Naive B cell (primary cell): Measurements from ENCODE around the gene PDSS1. TPM values are rescaled to one million over a fixed set of nuclear protein-coding genes. Genes with fewer than 3 reads are reported as not detected.

Experiments used
- ATAC-seq, 2 donors: fragments of 150-1000 bp; cut with Tn5 transposase; 2 replicates each; pipeline ENCODE4 v1.10.0; 2021; ENCODE audit warnings: low read depth in 2 of 2, mild to moderate bottlenecking in 2 of 2, moderate library complexity in 2 of 2
- DNase-seq: peaks from one replicate; pipeline ENCODE4 v3.0.0; 2022
- H3K27ac Mint-ChIP-seq, 6 donors: one replicate each; pipeline ENCODE4 v1.8.0; 2020 to 2022; ENCODE audit warnings: mild to moderate bottlenecking in 6 of 6, mixed read lengths in 6 of 6, moderate library complexity in 5 of 6, inconsistent platforms in 2 of 6
- H3K27me3 Mint-ChIP-seq, 3 donors: one replicate each; pipeline ENCODE4 v1.8.0; 2021 to 2022; ENCODE audit warnings: mixed read lengths in 3 of 3, mild to moderate bottlenecking in 1 of 3
- H3K36me3 Mint-ChIP-seq, 2 donors: one replicate each; pipeline ENCODE4 v1.8.0; 2020 to 2022; ENCODE audit warnings: mixed read lengths in 2 of 2, inconsistent platforms in 1 of 2, mild to moderate bottlenecking in 1 of 2
- H3K4me1 Mint-ChIP-seq, 3 donors: one replicate each; pipeline ENCODE4 v1.8.0; 2020 to 2022; ENCODE audit warnings: mixed read lengths in 3 of 3, inconsistent platforms in 1 of 3, mild to moderate bottlenecking in 1 of 3, moderate library complexity in 1 of 3
- H3K4me3 Mint-ChIP-seq, 8 donors: one replicate each; pipeline ENCODE4 v1.8.0; 2020 to 2022; ENCODE audit warnings: mild to moderate bottlenecking in 8 of 8, mixed read lengths in 8 of 8, moderate library complexity in 8 of 8, inconsistent platforms in 2 of 8
- H3K9me3 Mint-ChIP-seq, 7 donors: one replicate each; pipeline ENCODE4 v1.8.0; 2020 to 2022; ENCODE audit warnings: mixed read lengths in 7 of 7, mild to moderate bottlenecking in 5 of 7, inconsistent platforms in 2 of 7, moderate library complexity in 1 of 7
- polyA plus RNA-seq, 6 donors: library from polyadenylated mRNA; unstranded; fragments of 300-500 nt; fragmentation: Illumina TruSeq; gene quantifications; one replicate each; pipeline ENCODE4 v1.2.3, GENCODE V29; 2021; ENCODE audit warnings: low read depth in 6 of 6

PDSS1 gene
- polyA plus RNA-seq, 6 donors from 2014 or later: 2.5 to 6.0 (median 2.6) TPM; not detected in 1

DNA sequence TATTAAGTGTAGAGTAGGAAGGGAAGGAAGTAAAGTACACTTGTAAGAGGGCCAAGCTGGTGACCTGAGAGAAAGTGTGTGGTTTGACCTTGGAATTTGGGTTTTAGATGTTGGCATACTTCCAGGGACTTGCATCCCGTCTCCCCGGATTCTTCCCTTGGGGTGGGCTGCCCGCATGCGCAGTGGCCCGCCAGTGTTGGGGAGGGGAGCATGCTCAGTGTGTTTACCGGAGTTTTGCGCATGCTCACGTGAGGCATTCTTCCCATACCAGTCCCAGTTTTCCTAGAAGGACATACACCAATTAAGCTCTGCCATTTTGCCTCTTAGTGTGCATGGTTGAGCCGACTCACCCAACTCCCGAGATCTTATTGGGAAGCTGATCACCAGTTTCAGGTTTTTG is 9.4 kb downstream of the PDSS1 start:
- H3K27me3 Mint-ChIP-seq: no peaks in the 10 kb centered on the region
- no peak overlapping the region for H3K4me3 Mint-ChIP-seq
- no peak for DNase-seq
- H3K4me1 Mint-ChIP-seq: peaks cover 0 to 6% (median 0%) of the 10 kb centered on the region in 3 donors
- H3K27ac Mint-ChIP-seq: peak overlapping the region in 1 of 6 donors; percentile 83
- H3K36me3 Mint-ChIP-seq: peaks cover 17 to 36% of the 10 kb centered on the region in 2 donors
- H3K9me3 Mint-ChIP-seq: no peaks in the 10 kb centered on the region
- ATAC-seq: no peak

DNA sequence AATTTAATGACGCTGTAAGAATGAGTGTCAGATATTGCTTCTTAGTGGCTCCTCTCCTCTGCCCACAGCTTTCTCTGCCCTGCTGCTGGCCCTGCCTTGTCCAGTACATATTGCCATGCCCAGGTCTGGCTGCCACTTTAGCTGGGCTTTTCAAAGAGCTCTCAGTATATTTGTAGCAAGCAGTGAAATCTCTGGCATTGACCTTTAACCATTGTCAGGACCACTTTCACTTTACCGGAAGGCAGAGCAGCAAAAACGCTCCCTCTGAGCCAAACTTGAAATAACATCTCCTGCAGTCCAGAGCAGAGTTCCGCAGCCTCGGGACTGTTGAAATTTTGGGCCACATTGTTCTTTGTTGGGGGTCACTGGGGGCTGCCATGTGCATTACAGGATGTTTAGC is 13.8 kb downstream of the PDSS1 start:
- no peak overlapping the region for H3K4me3 Mint-ChIP-seq
- peaks cover 24 to 28% of the 10 kb centered on the region in 2 donors for H3K36me3 Mint-ChIP-seq
- peaks cover 0 to 3% (median 0%) of the 10 kb centered on the region in 3 donors for H3K4me1 Mint-ChIP-seq
- H3K27ac Mint-ChIP-seq: peak overlapping the region in 1 of 6 donors; percentile 56
- H3K9me3 Mint-ChIP-seq: no peaks in the 10 kb centered on the region
- H3K27me3 Mint-ChIP-seq: no peaks in the 10 kb centered on the region
- DNase-seq (no peak), ATAC-seq (no peak)

DNA sequence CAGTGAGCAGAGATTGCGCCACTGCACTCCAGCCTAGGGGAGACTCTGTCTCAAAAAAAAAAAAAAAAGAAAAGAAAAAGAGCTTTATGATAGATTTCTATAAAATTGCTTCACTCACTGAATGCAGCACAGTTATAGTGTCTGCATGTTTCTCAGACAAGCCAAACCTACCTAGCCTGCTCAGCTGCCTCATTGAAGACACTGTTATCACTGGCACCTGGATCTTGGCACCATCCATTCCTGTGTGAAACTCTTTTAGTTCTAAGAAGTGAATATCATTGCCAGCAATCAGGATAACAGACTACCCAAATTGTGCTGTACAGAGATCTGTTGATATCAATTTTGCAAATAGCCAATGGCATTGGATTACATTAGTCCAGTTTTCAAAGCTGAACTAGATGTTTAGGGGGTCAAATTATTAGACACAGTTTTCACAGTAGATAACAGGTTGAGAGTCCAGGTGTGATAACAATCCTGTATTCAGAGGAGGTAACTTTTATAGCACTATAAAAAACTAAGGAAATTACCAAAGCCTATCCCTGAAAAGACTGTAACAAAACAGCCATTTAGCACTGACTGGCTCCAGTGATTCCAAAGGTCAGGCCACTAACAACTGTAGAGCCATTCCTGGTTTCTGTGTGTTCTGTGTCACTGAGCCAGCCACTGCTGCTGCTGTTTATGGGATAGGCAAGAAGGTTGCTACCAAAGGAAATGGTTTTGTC is 17.1 kb downstream of the PDSS1 start:
- no peaks in the 10 kb centered on the region for H3K4me1 Mint-ChIP-seq
- no peak for ATAC-seq
- H3K9me3 Mint-ChIP-seq: no peaks in the 10 kb centered on the region
- DNase-seq: no peak
- H3K36me3 Mint-ChIP-seq: peaks cover 0 to 8% of the 10 kb centered on the region in 2 donors
- no peak overlapping the region for H3K4me3 Mint-ChIP-seq
- no peak overlapping the region for H3K27ac Mint-ChIP-seq
- H3K27me3 Mint-ChIP-seq: no peaks in the 10 kb centered on the region

DNA sequence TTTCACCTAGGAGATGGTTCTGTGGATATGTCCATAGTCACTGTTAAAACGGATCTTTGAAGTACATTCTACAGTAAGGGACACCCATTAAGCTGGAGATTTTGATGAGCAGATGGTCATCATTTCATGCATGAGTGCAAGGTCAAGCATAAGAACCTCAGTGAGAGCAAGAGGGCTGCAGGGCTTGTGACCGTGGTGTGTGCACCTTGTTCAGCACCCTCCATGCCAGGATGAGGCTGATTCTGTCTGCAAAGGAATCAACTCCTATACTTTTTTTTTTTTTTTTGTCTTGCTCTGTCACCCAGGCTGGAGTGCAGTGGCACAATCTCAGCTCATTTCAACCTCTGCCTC is 17.6 kb downstream of the PDSS1 start:
- H3K36me3 Mint-ChIP-seq: peaks cover 0 to 8% of the 10 kb centered on the region in 2 donors
- no peaks in the 10 kb centered on the region for H3K4me1 Mint-ChIP-seq
- DNase-seq (no peak), ATAC-seq (no peak)
- no peak overlapping the region for H3K27ac Mint-ChIP-seq
- no peaks in the 10 kb centered on the region for H3K27me3 Mint-ChIP-seq
- H3K9me3 Mint-ChIP-seq: no peaks in the 10 kb centered on the region
- H3K4me3 Mint-ChIP-seq: no peak overlapping the region

DNA sequence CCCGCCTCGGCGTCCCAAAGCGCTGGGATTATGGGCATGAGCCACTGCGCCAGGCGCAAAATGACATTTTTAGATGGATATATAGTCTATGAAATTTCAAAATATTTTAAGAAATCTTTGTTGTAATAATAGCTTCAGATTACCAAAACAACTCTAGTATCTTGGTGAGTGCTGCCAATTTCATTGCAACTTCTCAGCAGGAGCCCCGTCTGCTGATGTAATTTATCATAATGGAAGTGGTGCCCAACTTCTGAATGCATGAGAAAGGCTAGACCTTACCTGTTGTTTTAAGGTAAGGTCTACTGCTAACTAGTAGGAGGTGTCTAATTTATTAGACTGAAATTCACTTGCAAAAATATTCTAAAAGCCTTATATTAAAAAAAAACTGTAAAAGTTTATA is 20.0 kb downstream of the PDSS1 start:
- Mint-ChIP-seq H3K36me3 (peaks cover 0 to 8% of the 10 kb centered on the region in 2 donors), H3K27me3 (no peaks in the 10 kb centered on the region), H3K9me3 (no peaks in the 10 kb centered on the region), H3K4me1 (no peaks in the 10 kb centered on the region), H3K4me3 (no peak overlapping the region), H3K27ac (no peak overlapping the region)
- no peak for ATAC-seq
- no peak for DNase-seq

DNA sequence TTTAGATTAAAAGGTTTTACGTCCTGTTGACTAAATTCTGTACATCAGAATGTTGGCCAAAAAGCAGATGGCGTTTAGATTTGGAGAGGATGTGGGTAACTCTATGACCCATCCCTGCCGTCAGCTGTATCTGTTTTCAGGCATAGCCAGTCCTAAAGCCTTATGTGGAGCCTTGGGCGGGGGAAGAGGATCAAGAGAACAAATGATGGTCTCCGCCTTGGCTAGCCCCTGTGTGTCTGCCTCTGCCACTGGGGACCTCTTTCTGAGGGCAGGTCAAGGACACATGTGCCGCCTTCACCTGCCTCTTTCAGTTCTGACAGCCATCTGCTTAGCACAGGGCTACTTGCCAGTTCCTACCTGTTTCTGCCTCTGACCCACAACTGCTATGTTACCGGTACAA is 24.1 kb downstream of the PDSS1 start:
- H3K36me3 Mint-ChIP-seq: peaks cover 0 to 4% of the 10 kb centered on the region in 2 donors
- peak overlapping the region in 1 of 6 donors; percentile 51 for H3K27ac Mint-ChIP-seq
- DNase-seq (no peak), ATAC-seq (no peak)
- H3K9me3 Mint-ChIP-seq: no peaks in the 10 kb centered on the region
- no peak overlapping the region for H3K4me3 Mint-ChIP-seq
- H3K27me3 Mint-ChIP-seq: no peaks in the 10 kb centered on the region
- H3K4me1 Mint-ChIP-seq: peaks cover 0 to 4% (median 4%) of the 10 kb centered on the region in 3 donors

DNA sequence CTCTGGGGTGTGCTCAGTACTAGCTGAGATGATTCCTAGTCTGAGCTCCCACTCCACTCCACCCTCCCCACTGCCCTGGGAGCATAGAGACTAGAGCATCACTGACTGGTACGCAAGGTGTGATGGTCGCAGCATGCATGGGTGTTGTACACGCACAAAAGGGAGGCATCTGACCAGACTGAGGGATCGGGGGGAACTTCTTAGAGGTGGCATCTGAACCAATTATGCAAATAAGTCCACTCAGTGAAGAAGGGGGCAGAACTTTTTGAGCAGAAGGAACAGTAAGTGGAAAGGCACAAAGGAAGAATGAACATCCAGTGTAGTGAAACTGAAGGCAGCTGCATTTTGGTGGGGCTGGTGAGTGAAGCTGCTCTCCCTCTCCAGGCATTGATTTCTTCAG is 25.5 kb downstream of the PDSS1 start:
- ATAC-seq (no peak), DNase-seq (no peak)
- Mint-ChIP-seq H3K27ac (peak overlapping the region in 1 of 6 donors; percentile 22), H3K27me3 (no peaks in the 10 kb centered on the region), H3K4me1 (peaks cover 0 to 4% (median 4%) of the 10 kb centered on the region in 3 donors), H3K9me3 (no peaks in the 10 kb centered on the region), H3K36me3 (peaks cover 0 to 4% of the 10 kb centered on the region in 2 donors), H3K4me3 (no peak overlapping the region)

DNA sequence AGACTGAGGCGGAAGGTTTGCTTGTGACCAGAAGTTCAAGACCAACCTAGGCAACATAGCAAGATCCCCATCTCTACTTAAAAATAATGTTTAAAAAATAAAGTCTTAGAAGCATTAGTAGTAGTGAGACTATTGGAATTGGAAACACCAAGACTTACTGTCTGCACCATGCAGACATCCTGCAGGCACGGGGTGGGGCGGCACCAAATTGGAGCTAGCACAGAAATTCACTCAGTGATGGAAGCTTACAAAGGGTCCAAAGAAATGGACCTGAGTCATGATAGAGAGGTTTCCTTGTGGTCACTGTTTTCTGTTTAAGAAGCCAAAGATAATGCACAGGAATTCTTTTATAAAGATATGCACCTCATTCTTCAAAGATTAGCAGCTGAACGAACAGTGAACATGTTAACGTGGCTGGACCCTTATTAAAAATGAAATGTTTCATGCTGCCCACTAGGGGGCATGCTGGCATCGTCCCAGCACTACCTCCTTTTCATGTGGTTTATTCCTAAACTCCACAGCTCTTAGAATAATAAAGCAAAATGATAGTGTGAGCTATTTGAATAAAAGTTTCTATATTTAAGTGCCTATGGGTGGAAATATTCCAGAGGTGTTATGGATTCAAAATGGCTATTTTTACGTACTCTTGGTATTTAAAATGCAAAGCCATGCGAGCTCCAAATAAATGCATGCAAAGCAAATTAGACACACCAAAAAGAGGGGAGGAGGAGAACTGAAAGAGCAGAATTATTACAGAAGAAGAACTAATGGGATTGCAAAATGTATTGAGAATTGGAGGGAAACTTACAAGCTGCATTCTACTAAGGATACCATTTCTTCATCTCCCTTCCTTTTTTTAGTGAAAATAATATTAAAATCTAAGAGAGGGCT is 28.6 kb downstream of the PDSS1 start:
- Mint-ChIP-seq H3K9me3 (no peaks in the 10 kb centered on the region), H3K36me3 (peaks cover 0 to 4% of the 10 kb centered on the region in 2 donors), H3K27me3 (no peaks in the 10 kb centered on the region), H3K4me1 (peaks cover 4 to 7% (median 4%) of the 10 kb centered on the region in 3 donors), H3K4me3 (no peak overlapping the region), H3K27ac (peak overlapping the region in 2 of 6 donors; percentile 79 to 83)
- DNase-seq (peak; percentile 46), ATAC-seq (peak; percentile 49 to 73)

DNA sequence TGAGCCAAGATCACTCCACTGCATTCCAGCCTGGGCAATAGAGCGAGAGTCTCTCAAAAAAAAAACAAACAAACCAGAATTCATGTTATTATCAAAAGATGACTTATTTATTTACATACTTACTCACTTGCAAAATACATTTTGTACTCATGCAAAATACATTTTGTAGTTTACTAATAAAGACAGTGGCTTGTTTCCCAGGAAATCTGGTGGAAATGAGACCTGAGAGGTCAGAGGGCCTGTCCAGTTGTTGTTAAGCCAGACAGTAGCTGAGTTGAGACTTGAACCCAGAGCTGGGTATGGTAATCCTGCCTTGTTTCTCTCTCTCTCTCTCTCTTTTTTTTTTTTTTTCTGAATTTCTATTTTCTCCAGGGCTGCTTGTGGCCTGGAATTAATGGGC is 29.5 kb downstream of the PDSS1 start:
- H3K4me1 Mint-ChIP-seq: peaks cover 4 to 7% (median 4%) of the 10 kb centered on the region in 3 donors
- no peak overlapping the region for H3K4me3 Mint-ChIP-seq
- no peak for ATAC-seq
- no peak for DNase-seq
- no peaks in the 10 kb centered on the region for H3K9me3 Mint-ChIP-seq
- H3K27ac Mint-ChIP-seq: no peak overlapping the region
- peaks cover 0 to 4% of the 10 kb centered on the region in 2 donors for H3K36me3 Mint-ChIP-seq
- no peaks in the 10 kb centered on the region for H3K27me3 Mint-ChIP-seq

DNA sequence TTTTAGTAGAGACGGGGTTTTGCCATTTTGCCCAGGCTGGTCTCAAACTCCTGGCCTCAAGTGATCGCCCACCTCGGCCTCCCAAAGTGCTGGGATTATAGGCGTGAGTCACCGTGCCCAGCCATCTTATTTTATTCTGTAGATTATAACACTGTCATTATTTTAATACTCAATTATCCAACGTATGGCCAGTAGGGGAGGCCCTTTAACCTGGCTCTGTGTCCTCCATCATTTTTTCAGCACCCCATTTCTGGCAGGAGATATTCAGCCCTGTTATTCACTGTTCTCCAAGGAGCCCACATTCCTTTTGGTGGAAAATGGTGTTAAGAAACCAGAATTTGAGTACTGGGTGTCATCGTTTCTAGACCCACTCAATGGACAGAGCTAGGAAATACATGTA is 31.5 kb downstream of the PDSS1 start:
- Mint-ChIP-seq H3K9me3 (no peaks in the 10 kb centered on the region), H3K36me3 (peaks cover 0 to 4% of the 10 kb centered on the region in 2 donors), H3K4me1 (peaks cover 4 to 7% (median 4%) of the 10 kb centered on the region in 3 donors), H3K27ac (no peak overlapping the region), H3K4me3 (no peak overlapping the region), H3K27me3 (no peaks in the 10 kb centered on the region)
- no peak for DNase-seq
- no peak for ATAC-seq

DNA sequence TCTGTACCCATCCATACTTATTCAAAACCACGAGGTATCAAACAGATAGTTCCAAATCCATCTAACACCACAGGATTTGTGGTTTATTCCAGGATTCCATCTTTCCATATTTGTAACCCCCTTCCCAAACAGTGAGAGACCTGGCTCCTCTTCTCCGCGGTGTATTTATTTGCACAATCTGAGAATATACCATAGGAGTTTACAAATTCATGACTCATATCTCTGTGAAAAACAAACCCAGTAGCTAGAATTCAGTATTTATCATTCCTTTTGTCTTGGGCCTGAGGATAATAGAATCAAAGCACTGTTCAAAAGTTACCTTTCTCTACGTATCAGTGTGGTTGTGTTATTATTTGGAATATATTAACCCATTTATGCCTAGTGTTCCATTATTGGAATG is 31.9 kb downstream of the PDSS1 start:
- Mint-ChIP-seq H3K9me3 (no peaks in the 10 kb centered on the region), H3K36me3 (peaks cover 0 to under 1% of the 10 kb centered on the region in 2 donors), H3K27ac (no peak overlapping the region), H3K27me3 (no peaks in the 10 kb centered on the region), H3K4me3 (no peak overlapping the region), H3K4me1 (peaks cover 4 to 7% (median 4%) of the 10 kb centered on the region in 3 donors)
- ATAC-seq (no peak), DNase-seq (no peak)

DNA sequence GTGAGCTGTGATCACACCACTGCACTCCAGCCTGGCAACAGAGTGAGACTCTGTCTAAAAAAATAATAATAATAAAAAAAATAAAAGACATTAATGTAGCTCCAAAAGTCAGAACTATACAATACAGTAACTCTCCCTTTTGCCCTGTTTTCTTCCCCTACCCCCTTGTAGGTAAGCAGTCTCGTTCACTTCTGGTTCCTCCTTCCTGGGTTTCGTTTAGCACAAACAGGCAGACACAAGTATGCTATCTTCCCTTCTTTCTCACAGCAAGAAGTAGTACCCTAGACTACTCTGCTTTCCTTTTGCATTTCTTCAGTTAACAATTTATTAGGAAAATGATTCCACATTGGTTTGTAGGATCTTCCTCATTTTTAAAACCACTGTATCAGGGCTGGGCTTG is 33.1 kb downstream of the PDSS1 start:
- ATAC-seq: peak; percentile 59 to 73
- Mint-ChIP-seq H3K4me1 (peaks cover 4 to 7% (median 4%) of the 10 kb centered on the region in 3 donors), H3K9me3 (no peaks in the 10 kb centered on the region), H3K27me3 (no peaks in the 10 kb centered on the region), H3K27ac (peak overlapping the region in 1 of 6 donors; percentile 58), H3K4me3 (peak overlapping the region in 1 of 8 donors; percentile 4), H3K36me3 (no peaks in the 10 kb centered on the region)
- no peak for DNase-seq

DNA sequence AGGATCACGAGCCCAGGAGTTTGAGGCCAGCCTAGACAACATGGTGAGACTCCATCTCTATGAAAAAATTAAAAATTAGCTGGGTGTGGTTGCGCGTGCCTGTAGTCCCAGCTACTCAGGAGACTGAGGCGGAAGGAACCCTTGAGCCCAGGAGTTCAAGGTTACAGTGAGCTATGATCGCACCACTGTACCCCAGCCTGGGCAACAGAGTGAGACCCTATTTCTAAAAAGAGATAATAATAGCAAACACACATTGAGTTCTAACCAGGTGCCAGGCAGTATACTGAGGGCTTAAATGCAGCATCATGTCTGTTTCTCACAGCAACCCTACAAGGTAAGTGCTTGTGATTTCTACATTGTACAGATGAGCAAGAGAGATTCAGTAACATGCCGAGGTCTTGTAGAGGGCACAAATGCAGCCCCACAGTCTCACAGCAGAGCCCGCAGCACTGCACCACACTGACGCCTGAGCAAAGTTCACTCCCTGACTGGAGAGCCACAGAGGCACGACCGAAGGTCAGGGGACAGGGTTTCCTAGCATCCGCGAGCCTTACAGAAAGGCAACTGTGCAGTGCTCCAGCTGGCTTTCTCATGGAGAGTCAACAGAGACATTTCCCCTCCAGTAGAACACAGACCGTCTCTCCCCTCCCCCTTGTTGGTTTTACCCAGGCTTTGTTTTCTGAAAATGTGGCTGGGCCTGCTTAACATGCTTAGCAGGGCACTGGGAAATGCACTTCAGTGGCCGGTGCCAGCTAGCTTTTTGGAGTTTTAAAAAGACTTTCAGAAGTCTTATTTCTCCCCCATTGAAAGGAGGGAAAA is 36.5 kb downstream of the PDSS1 start:
- H3K9me3 Mint-ChIP-seq: no peaks in the 10 kb centered on the region
- no peaks in the 10 kb centered on the region for H3K36me3 Mint-ChIP-seq
- H3K27ac Mint-ChIP-seq: peak overlapping the region in 5 of 6 donors; percentile 56 to 80 (median 62)
- DNase-seq (no peak), ATAC-seq (no peak)
- no peaks in the 10 kb centered on the region for H3K27me3 Mint-ChIP-seq
- no peak overlapping the region for H3K4me3 Mint-ChIP-seq
- H3K4me1 Mint-ChIP-seq: peaks cover 12 to 24% (median 23%) of the 10 kb centered on the region in 3 donors
